GM10248 (cell line): ENCODE measurements around the gene GJA3.
A peak's percentile ranks its signal among the peaks of the same experiment; 100 is the strongest.

Source experiments
- CTCF ChIA-PET: fragments of 300-600 bp; sonication (Branson Sonifier 250); formaldehyde crosslinking; extraction: SDS; loops from one replicate; lab custom pipeline; 2021; ENCODE audit warnings: antibody characterized with exemption; lab: Yijun Ruan, JAX
- POLR2A ChIA-PET: fragments of 350-650 bp; sonication (Branson Sonifier 250); formaldehyde crosslinking; extraction: SDS; loops from one replicate; lab custom pipeline; 2020; ENCODE audit warnings: antibody characterized with exemption; lab: Yijun Ruan, JAX
- DNase-seq: peaks from one replicate; pipeline ENCODE4 v3.0.0; 2012; ENCODE audit errors: extremely low spot score
- TF ChIP-seq, protein P1 (sequence below): IDR thresholded peaks from 2 replicates; pipeline ENCODE4 v1.5.1; 2012; ENCODE audit warnings: mild to moderate bottlenecking, low read depth; ENCODE audit errors: extremely low read depth, missing control alignments, control extremely low read depth

Gene GJA3

DNA sequence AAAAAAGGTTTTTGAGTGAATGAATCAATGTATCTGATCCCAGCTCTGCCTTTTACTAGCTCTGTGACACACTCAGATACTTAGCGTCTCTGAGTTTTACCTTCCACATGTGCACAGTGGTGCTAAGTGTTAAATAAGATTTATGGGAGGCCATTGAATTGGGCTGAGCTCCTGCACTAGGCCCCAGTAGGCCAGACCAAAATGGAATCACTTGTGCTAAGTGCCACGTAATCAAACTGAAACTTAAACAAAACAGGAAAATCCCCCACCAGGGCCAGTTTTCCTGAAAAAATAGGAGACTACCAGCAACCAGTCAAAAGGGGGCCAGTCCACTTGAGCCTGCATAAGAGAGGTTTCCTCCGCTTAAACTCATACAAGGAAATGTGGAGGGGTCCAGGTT is 40.9 kb downstream of the GJA3 start:
- ChIA-PET POLR2A (interaction anchor here (0.8 kb wide), 1 partner anchor 221 kb away, joined by 3 read pairs; no protein-coding TSS in a partner anchor), CTCF (interaction anchor here (1.3 to 3.8 kb wide), 3 partner anchors 8 to 23 kb away, joined by 3 to 21 read pairs (median 4); no protein-coding TSS in a partner anchor)
- no peak for DNase-seq
- TF ChIP-seq, protein P1, sequence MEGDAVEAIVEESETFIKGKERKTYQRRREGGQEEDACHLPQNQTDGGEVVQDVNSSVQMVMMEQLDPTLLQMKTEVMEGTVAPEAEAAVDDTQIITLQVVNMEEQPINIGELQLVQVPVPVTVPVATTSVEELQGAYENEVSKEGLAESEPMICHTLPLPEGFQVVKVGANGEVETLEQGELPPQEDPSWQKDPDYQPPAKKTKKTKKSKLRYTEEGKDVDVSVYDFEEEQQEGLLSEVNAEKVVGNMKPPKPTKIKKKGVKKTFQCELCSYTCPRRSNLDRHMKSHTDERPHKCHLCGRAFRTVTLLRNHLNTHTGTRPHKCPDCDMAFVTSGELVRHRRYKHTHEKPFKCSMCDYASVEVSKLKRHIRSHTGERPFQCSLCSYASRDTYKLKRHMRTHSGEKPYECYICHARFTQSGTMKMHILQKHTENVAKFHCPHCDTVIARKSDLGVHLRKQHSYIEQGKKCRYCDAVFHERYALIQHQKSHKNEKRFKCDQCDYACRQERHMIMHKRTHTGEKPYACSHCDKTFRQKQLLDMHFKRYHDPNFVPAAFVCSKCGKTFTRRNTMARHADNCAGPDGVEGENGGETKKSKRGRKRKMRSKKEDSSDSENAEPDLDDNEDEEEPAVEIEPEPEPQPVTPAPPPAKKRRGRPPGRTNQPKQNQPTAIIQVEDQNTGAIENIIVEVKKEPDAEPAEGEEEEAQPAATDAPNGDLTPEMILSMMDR, result no peak

DNA sequence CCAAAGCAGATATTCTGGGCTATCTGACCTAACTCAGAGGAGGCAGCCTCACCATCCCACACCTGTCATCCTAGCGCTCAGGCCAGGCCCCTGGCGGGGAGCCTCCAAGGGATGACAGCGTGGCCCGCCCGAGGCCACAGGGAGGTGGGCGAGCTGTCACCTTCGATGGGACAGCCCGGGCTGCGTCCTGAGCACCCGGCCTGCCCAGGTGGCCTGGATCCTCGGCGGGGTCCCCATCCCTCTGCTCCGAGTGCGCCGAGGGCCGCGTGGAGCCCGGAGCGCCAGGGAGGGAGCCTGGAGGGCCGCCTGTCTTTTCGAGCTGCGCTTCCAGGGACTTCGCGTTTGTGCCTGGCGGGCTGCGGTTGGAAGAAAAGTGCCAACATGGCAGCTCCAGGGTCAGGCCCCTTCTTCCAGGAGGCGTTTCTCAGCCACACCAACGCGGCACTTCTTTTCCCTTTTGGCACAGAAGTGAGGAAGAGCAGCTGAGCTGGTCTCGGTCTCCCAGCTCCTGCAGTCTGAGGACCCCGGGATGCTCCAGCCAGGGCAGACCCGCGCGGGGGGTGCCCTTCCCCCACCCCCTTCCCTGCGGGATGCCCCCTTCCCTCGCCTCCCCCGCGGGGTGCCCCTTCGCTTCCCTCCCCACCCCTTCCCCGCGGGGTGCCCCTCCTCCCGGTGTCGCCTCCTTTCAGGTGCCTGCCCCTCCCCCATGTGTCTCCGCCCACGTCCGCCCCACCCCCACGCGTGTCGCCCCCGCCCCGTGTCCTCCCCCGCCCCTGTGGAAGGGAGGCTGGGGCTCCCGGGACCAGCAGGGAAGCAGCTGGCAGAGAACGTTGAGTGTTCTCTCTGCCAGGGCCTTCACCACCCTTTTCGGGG is 42.3 kb downstream of the GJA3 start:
- DNase-seq, result peak; percentile 38
- POLR2A ChIA-PET, result no interaction called here
- TF ChIP-seq, protein P1, result no peak
- CTCF ChIA-PET, result interaction anchor here (1.2 to 3.8 kb wide), 7 partner anchors 9 to 807 kb away, joined by 3 to 21 read pairs (median 4); no protein-coding TSS in a partner anchor

DNA sequence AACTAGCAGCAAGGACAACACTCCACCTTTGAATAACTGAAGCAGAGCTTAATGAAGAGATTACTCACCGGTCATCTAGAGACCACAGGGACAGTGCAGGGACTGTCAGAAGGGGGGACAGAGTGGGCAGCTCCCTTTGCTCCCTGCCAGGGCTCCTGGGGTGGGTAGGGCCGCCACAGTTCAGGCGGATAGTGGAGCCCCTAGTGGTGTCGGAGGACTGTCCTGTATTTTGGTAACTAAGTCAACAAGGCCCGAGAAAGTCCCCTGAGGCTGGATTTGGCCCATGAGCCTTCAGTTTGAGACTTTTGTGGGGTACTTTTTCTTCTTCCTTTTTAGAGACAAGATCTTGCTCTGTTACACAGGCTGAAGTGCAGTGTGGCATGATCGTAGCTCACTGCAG is 44.6 kb downstream of the GJA3 start:
- POLR2A ChIA-PET, result no interaction called here
- TF ChIP-seq, protein P1, result no peak
- CTCF ChIA-PET, result interaction anchor here (1.1 to 1.3 kb wide), 2 partner anchors 9 to 15 kb away, joined by 3 read pairs; no protein-coding TSS in a partner anchor
- DNase-seq, result no peak

DNA sequence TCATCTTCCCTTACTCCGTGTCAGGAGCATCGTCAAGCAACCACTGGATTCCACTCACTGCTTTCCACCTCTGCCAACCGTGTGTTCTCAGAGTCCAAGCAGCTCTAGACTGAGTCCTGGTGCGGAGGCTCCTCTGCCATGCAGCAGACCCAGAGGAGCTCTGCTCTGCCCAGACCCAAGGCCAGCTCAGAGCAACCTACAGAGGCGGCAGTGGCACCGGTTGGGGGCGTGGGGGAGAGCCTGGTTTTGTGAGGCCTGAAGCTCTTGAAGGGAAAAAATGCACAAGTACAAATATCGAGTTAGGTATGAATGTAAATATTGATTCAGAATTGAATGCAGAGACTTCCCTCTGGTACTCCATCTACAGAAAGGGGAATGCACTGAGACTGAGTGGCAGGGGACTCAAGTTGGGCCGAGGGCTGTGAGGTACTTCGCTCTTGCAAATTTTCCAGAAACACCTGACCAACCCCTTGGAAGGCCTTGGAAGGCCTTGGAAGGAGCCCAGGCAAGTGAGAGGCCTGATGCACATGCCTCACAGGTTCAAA is 46.7 kb downstream of the GJA3 start:
- ChIA-PET CTCF (no interaction called here), POLR2A (no interaction called here)
- DNase-seq, result no peak
- TF ChIP-seq, protein P1, result no peak

DNA sequence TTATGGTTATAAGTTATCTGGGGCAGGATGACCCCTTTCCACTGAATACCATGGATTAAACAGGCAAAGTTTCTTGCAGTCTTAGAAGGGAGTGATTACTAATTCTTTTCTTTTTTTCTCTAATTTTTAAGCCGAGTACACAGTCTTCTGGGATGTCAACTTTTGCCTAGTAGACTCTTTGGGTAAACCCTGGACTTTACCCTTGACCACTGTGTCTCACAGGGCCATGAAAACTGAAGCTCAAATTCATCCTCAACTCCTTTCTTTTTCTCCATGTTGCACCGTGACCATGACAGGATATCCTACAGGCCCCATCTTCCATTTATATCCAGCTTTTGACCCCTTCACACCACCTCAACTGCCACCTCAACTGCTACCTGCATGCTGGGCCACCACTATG is 51.8 kb downstream of the GJA3 start:
- POLR2A ChIA-PET, result no interaction called here
- CTCF ChIA-PET, result interaction anchor here (0.7 to 1.6 kb wide), 5 partner anchors 10 to 23 kb away, joined by 3 to 6 read pairs (median 3); no protein-coding TSS in a partner anchor
- TF ChIP-seq, protein P1, result no peak
- DNase-seq, result no peak

DNA sequence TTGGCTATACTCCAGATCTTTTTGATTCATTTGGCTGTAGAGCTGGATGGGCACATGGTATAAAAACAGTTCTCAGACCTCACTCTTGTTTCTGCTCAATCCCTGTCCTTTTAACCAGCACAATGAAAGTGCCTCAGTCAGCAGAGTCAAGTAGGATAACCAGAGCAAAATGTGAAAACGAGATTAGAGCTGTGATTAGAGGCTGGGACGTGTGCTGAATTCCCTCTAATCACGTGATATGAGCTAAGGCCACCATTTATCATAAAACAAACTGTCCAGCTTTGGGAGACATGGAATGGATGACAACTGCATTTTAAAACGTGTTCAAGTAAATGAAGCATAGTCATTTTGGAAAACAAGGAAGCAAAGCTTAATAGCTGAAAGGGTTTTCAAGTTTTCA is 54.1 kb downstream of the GJA3 start:
- DNase-seq, result no peak
- POLR2A ChIA-PET, result no interaction called here
- TF ChIP-seq, protein P1, result no peak
- CTCF ChIA-PET, result no interaction called here
